Measurements from ENCODE around the gene SHANK2. TPM values are rescaled to one million over a fixed set of nuclear protein-coding genes. Genes with fewer than 3 reads are reported as not detected.

Gene SHANK2
- total RNA-seq, 2 experiments from 2014 or later, result not detected

DNA sequence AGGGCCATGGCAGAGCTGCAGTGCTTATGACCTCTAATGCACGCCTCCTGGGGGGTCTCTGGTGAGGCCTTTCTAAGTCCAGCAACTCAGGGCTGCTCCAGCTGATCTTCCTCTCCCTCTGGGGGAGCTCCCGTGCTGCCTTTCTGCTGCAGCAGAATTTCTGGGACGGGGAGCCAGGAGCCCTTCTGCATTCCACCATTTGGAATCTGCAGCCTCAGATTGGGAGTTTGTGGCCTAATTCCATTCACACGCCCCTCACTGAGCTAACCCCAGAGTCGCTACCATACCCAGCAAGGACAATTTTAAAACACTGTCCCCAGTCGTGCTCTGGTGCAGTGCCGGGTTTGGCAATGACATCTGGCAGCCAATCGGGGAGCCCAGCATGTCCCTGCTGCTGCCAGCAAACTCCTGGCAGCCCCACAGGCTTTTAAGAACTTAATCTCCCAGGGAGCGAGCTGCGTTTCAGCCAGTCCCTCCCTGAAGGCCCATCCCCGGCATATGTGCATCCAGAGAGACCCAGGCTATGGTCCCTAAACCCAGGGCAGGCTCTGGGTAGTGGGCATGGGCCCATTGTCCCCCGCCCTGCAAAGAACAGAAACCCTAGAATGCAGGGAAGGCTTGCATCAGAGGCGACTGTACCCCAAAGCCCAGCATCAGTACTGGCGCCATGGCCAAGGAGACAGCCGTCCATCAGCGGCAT lies 4.7 kb downstream of the SHANK2 start:
- H3K27me3 Mint-ChIP-seq, result peaks cover 26% of the 10 kb centered on the region
- no peak overlapping the region for H3K4me3 Mint-ChIP-seq
- no peaks in the 10 kb centered on the region for H3K36me3 Mint-ChIP-seq
- no peaks in the 10 kb centered on the region for H3K9me3 Mint-ChIP-seq
- H3K4me1 Mint-ChIP-seq (ENCODE audit: low read depth), result no peaks in the 10 kb centered on the region
- CTCF ChIA-PET, result interaction anchor here (0.6 to 0.8 kb wide), 2 partner anchors 10 to 165 kb away, joined by 3 read pairs; no protein-coding TSS in a partner anchor
- intact Hi-C loops (cut with micrococcal nuclease), result no loop called here
- no peak for DNase-seq
- H3K27ac Mint-ChIP-seq, result no peak overlapping the region
- POLR2A ChIA-PET, result interaction anchor here (0.7 kb wide), 1 partner anchor 1397 kb away, joined by 3 read pairs; no protein-coding TSS in a partner anchor

DNA sequence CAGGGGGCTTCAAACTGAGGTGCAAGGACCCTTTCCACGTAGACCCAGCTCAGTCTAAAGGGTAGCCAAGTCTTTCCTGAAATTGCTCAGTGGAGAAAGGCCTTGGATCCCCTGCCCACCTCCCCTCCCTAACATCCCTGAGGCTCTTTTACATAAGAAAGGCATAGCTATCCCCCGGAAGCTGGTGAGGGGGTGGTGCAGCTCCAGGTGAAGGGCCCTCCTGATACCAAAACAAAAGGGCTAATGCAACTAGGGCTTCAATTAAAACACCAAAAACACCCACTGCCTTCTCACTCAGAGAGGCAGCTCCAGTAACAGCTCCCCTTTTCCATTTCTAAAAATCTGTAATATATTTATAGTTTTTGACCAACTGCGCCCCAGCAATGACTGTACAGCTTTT lies 5.8 kb downstream of the SHANK2 start:
- ChIA-PET CTCF (no interaction called here), POLR2A (no interaction called here)
- H3K4me1 Mint-ChIP-seq (ENCODE audit: low read depth), result no peaks in the 10 kb centered on the region
- H3K36me3 Mint-ChIP-seq, result no peaks in the 10 kb centered on the region
- DNase-seq, result no peak
- no peak overlapping the region for H3K27ac Mint-ChIP-seq
- H3K4me3 Mint-ChIP-seq, result no peak overlapping the region
- intact Hi-C loops (cut with micrococcal nuclease), result no loop called here
- H3K9me3 Mint-ChIP-seq, result no peaks in the 10 kb centered on the region
- peaks cover 25% of the 10 kb centered on the region for H3K27me3 Mint-ChIP-seq

GRCh38 chr11:71245601-71246391 lies 6.6 kb downstream of the SHANK2 start:
- Mint-ChIP-seq H3K27me3 (peaks cover 28% of the 10 kb centered on the region), H3K27ac (no peak overlapping the region), H3K36me3 (no peaks in the 10 kb centered on the region), H3K4me1 (ENCODE audit: low read depth) (peaks cover 2% of the 10 kb centered on the region), H3K9me3 (no peaks in the 10 kb centered on the region), H3K4me3 (no peak overlapping the region)
- DNase-seq, result no peak
- intact Hi-C loops (cut with micrococcal nuclease), result no loop called here
- CTCF ChIA-PET, result no interaction called here
- POLR2A ChIA-PET, result no interaction called here

- POLR2A ChIA-PET, result no interaction called here
- H3K27ac Mint-ChIP-seq, result no peak overlapping the region
These were observed 8.1 kb downstream of the SHANK2 start for GRCh38 chr11:71244116-71244810.

DNA sequence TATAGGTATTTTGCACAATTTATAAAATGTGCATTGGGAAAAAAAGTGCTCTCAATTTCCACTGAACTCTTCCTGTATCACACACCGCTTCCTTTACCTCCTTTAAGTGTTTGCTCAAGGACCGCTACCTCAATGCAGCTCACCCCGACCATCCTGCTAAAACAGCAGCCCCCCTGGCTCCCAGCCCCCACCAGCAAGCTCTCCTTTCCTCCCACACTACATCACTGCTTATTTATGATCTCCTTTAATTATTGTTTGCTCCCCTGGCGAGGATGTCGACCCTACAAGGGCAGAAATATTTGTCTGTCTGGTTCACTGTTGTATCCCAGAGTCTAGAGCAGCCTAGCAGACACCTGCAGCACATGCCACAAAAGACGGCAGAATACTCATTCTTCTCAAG lies 10.0 kb downstream of the SHANK2 start:
- Mint-ChIP-seq H3K4me3 (no peak overlapping the region), H3K27me3 (peaks cover 11% of the 10 kb centered on the region), H3K36me3 (no peaks in the 10 kb centered on the region), H3K4me1 (ENCODE audit: low read depth) (peaks cover 2% of the 10 kb centered on the region), H3K9me3 (no peaks in the 10 kb centered on the region), H3K27ac (no peak overlapping the region)
- CTCF ChIA-PET, result no interaction called here
- DNase-seq, result no peak
- POLR2A ChIA-PET, result no interaction called here
- intact Hi-C loops (cut with micrococcal nuclease), result no loop called here

More at GRCh38 chr11:71244116-71244810, 8.1 kb downstream of the SHANK2 start:
- CTCF ChIA-PET, result no interaction called here
- H3K4me3 Mint-ChIP-seq, result no peak overlapping the region
- intact Hi-C loops (cut with micrococcal nuclease), result no loop called here
- no peaks in the 10 kb centered on the region for H3K9me3 Mint-ChIP-seq
- peaks cover 2% of the 10 kb centered on the region for H3K4me1 Mint-ChIP-seq (ENCODE audit: low read depth)
- H3K36me3 Mint-ChIP-seq, result no peaks in the 10 kb centered on the region
- H3K27me3 Mint-ChIP-seq, result peaks cover 17% of the 10 kb centered on the region
- DNase-seq, result no peak

DNA sequence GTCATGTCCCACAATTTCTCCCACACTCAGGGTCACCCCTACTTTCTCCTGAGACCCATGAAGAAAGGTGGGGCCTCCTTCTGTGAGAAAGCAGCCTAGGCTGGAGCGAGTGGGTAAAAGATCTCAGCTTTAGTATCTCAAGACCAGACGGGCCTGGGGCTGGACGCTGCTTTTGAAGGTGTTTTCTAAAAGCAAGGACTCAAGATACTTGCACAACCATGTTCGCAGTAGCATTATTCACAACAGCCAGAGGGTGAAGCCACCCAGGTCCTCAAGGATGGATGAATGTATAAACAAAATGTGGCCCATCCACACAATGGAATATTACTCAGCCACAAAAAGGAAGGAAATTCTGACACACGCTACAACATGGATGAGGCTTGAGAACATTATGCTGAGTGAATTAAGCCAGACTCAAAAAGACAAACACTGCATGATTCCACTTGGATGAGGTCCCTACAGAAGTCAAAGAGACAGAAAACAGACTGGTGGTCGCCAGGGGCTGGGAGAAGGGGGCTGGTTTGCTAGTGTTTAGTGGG lies 10.6 kb downstream of the SHANK2 start:
- ChIA-PET POLR2A (no interaction called here), CTCF (no interaction called here)
- H3K27ac Mint-ChIP-seq, result no peak overlapping the region
- no peaks in the 10 kb centered on the region for H3K9me3 Mint-ChIP-seq
- no peak overlapping the region for H3K4me3 Mint-ChIP-seq
- H3K4me1 Mint-ChIP-seq (ENCODE audit: low read depth), result peaks cover 2% of the 10 kb centered on the region
- peaks cover 13% of the 10 kb centered on the region for H3K27me3 Mint-ChIP-seq
- intact Hi-C loops (cut with micrococcal nuclease), result no loop called here
- DNase-seq, result no peak
- H3K36me3 Mint-ChIP-seq, result no peaks in the 10 kb centered on the region

GRCh38 chr11:71240865-71241691 lies 11.3 kb downstream of the SHANK2 start:
- Mint-ChIP-seq H3K27ac (no peak overlapping the region), H3K36me3 (no peaks in the 10 kb centered on the region), H3K27me3 (peaks cover 13% of the 10 kb centered on the region), H3K4me3 (no peak overlapping the region), H3K9me3 (no peaks in the 10 kb centered on the region), H3K4me1 (ENCODE audit: low read depth) (peaks cover 2% of the 10 kb centered on the region)
- ChIA-PET CTCF (no interaction called here), POLR2A (no interaction called here)
- DNase-seq, result no peak
- intact Hi-C loops (cut with micrococcal nuclease), result no loop called here

- H3K4me3 Mint-ChIP-seq, result no peak overlapping the region
- peaks cover 2% of the 10 kb centered on the region for H3K4me1 Mint-ChIP-seq (ENCODE audit: low read depth)
- DNase-seq, result no peak
- POLR2A ChIA-PET, result no interaction called here
- no peaks in the 10 kb centered on the region for H3K36me3 Mint-ChIP-seq
- intact Hi-C loops (cut with micrococcal nuclease), result no loop called here
- peaks cover 10% of the 10 kb centered on the region for H3K27me3 Mint-ChIP-seq
- no peak overlapping the region for H3K27ac Mint-ChIP-seq
- H3K9me3 Mint-ChIP-seq, result no peaks in the 10 kb centered on the region
- CTCF ChIA-PET, result no interaction called here
These were observed 12.2 kb downstream of the SHANK2 start for GRCh38 chr11:71240061-71240690.

GRCh38 chr11:71239581-71239980 lies 12.8 kb downstream of the SHANK2 start:
- Mint-ChIP-seq H3K9me3 (no peaks in the 10 kb centered on the region), H3K27me3 (peaks cover 10% of the 10 kb centered on the region), H3K4me3 (no peak overlapping the region), H3K27ac (no peak overlapping the region), H3K36me3 (no peaks in the 10 kb centered on the region), H3K4me1 (ENCODE audit: low read depth) (peaks cover 2% of the 10 kb centered on the region)
- POLR2A ChIA-PET, result no interaction called here
- CTCF ChIA-PET, result no interaction called here
- no peak for DNase-seq
- intact Hi-C loops (cut with micrococcal nuclease), result no loop called here

- CTCF ChIA-PET, result no interaction called here
- Mint-ChIP-seq H3K27ac (no peak overlapping the region), H3K27me3 (peaks cover 10% of the 10 kb centered on the region), H3K9me3 (no peaks in the 10 kb centered on the region), H3K4me3 (no peak overlapping the region), H3K36me3 (no peaks in the 10 kb centered on the region), H3K4me1 (ENCODE audit: low read depth) (peaks cover 2% of the 10 kb centered on the region)
- intact Hi-C loops (cut with micrococcal nuclease), result no loop called here
- DNase-seq, result no peak
- POLR2A ChIA-PET, result no interaction called here
These were observed 13.4 kb downstream of the SHANK2 start for GRCh38 chr11:71238941-71239340.

GRCh38 chr11:71238285-71238875 lies 14.0 kb downstream of the SHANK2 start:
- Mint-ChIP-seq H3K27me3 (peaks cover 10% of the 10 kb centered on the region), H3K36me3 (no peaks in the 10 kb centered on the region), H3K27ac (no peak overlapping the region), H3K9me3 (no peaks in the 10 kb centered on the region), H3K4me1 (ENCODE audit: low read depth) (peaks cover 2% of the 10 kb centered on the region), H3K4me3 (no peak overlapping the region)
- intact Hi-C loops (cut with micrococcal nuclease), result no loop called here
- POLR2A ChIA-PET, result no interaction called here
- CTCF ChIA-PET, result no interaction called here
- DNase-seq, result no peak
